ENCODE results near the gene GSAP. TPM values are rescaled to one million over a fixed set of nuclear protein-coding genes. Genes with fewer than 3 reads are reported as not detected.

The GSAP gene
- total RNA-seq, 1 experiment from 2014 or later, result 0.85 TPM

DNA sequence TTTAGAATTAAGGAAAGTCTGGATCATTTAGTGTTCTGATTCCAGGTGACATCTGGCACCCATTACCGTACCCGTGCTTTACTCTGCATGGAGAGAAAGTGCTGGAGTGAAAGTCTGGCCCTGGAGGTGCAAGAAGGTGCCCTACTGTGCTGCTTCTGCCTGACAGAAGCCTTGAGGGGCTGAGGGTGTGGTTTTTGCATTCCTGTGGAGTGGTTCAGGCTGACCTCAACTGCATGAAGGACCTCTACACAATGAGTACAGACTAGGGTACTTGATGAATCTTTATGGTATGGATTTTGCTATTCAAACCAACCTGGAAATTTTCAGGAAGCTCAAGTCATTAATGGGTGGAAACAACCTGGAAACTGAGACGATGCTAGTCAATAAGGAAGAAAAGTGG, 45.1 kb upstream of the GSAP start:
- in situ Hi-C loops (cut with HindIII; ENCODE audit: low pct_unique_long_range_greater_than_20kb, low sequenced_read_pairs) (no loop called here), intact Hi-C loops (cut with micrococcal nuclease; ENCODE audit: unreplicated experiment) (no loop called here)
- no TSS peak for BruUV-seq (replicated peaks)
- Histone ChIP-seq H3K27ac (ENCODE audit: low read length) (no peak overlapping the region), H3K27me3 (ENCODE audit: control insufficient read depth, insufficient read depth, low read length) (peaks cover 3% of the 10 kb centered on the region; the same call in 1 of the 2 replicates), H3K4me1 (ENCODE audit: control insufficient read depth, insufficient read depth, low read length) (no peaks in the 10 kb centered on the region), H3K4me3 (ENCODE audit: low read depth in 2 of 2, low read length in 2 of 2) (no peak overlapping the region), H3K9me3 (ENCODE audit: control insufficient read depth, insufficient read depth, low read depth, low read length) (no peaks in the 10 kb centered on the region), H3K36me3 (ENCODE audit: control insufficient read depth, insufficient read depth, low read length) (no peaks in the 10 kb centered on the region)
- POLR2A ChIA-PET, result interaction anchor here (0.6 kb wide), 1 partner anchor 10 kb away, joined by 8 read pairs; no protein-coding TSS in a partner anchor
- CTCF ChIA-PET, result no interaction called here
- no peak for TF ChIP-seq REST (IDR thresholded peaks at IDR 0.05; ENCODE audit: insufficient read depth in 1 of 2, low read depth in 2 of 2, low read length in 1 of 2)
- no peak for TF ChIP-seq TCF7L2 (IDR thresholded peaks at IDR 0.05; ENCODE audit: low read depth, low read length)
- no peak for TF ChIP-seq POLR2AphosphoS5 (IDR thresholded peaks at IDR 0.05; ENCODE audit: low read depth, low read length)
- no peak for TF ChIP-seq SIN3A (IDR thresholded peaks at IDR 0.05; ENCODE audit: borderline replicate concordance, insufficient read depth, low read depth, low read length)
- no peak for TF ChIP-seq CTCF (IDR thresholded peaks at IDR 0.05)
- ATAC-seq (no peak), DNase-seq (ENCODE audit: low read depth, low spot score) (no peak)

DNA sequence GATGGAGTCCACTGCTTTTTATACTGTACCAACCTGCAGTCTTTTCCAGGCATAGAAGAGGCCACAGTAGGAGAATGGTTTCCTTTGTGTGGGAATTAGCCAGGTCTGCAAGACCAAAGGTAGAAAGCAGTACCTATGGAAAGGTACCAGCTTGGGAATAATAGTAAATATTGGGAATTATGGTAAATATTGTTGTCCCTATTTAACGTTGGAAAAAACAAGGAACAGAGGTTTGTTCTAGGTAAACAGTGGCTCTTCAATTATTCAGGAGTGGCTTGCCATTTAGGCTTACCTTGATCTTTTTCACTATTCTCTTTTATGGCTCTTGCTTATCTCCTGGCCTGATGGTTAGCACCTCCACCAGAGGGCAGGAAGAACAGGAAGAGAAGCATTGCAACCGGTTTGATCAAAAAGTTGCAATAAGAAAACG, 43.9 kb upstream of the GSAP start:
- no TSS peak for BruUV-seq (replicated peaks)
- no peak for ATAC-seq
- Histone ChIP-seq H3K36me3 (ENCODE audit: control insufficient read depth, insufficient read depth, low read length) (no peaks in the 10 kb centered on the region), H3K4me1 (ENCODE audit: control insufficient read depth, insufficient read depth, low read length) (no peaks in the 10 kb centered on the region), H3K4me3 (ENCODE audit: low read depth in 2 of 2, low read length in 2 of 2) (no peak overlapping the region), H3K9me3 (ENCODE audit: control insufficient read depth, insufficient read depth, low read depth, low read length) (no peaks in the 10 kb centered on the region), H3K27ac (ENCODE audit: low read length) (no peak overlapping the region), H3K27me3 (ENCODE audit: control insufficient read depth, insufficient read depth, low read length) (peaks cover 3% of the 10 kb centered on the region; the same call in 1 of the 2 replicates)
- POLR2A ChIA-PET, result no interaction called here
- TF ChIP-seq CTCF (IDR thresholded peaks at IDR 0.05) (peak; percentile 31; the same call in 1 of the 2 replicates), SIN3A (IDR thresholded peaks at IDR 0.05; ENCODE audit: borderline replicate concordance, insufficient read depth, low read depth, low read length) (no peak), REST (IDR thresholded peaks at IDR 0.05; ENCODE audit: insufficient read depth in 1 of 2, low read depth in 2 of 2, low read length in 1 of 2) (no peak), POLR2AphosphoS5 (IDR thresholded peaks at IDR 0.05; ENCODE audit: low read depth, low read length) (no peak), TCF7L2 (IDR thresholded peaks at IDR 0.05; ENCODE audit: low read depth, low read length) (no peak)
- intact Hi-C loops (cut with micrococcal nuclease; ENCODE audit: unreplicated experiment) (no loop called here), in situ Hi-C loops (cut with HindIII; ENCODE audit: low pct_unique_long_range_greater_than_20kb, low sequenced_read_pairs) (no loop called here)
- CTCF ChIA-PET, result no interaction called here
- no peak for DNase-seq (ENCODE audit: low read depth, low spot score)

Data from Panc1 (cell line).